GM03348 (cell line): Measurements from ENCODE around the gene BHLHE40.

ENCODE experiments used
- DNase-seq: peaks from one replicate; pipeline ENCODE4 v3.0.0; 2012; ENCODE audit warnings: low spot score

BHLHE40 gene

GRCh38 chr3:4984511-4984864, 5.3 kb downstream of the BHLHE40 start:
- no peak for DNase-seq

- peak; percentile 40 for DNase-seq
These were observed 6.3 kb downstream of the BHLHE40 start for GRCh38 chr3:4985330-4986174.

- DNase-seq = no peak
These were observed 7.0 kb downstream of the BHLHE40 start for GRCh38 chr3:4986175-4986781.

- peak; percentile 89 for DNase-seq
These were observed 7.7 kb downstream of the BHLHE40 start for GRCh38 chr3:4986782-4987537.

GRCh38 chr3:4987538-4988296, 8.5 kb downstream of the BHLHE40 start:
- no peak for DNase-seq

DNA sequence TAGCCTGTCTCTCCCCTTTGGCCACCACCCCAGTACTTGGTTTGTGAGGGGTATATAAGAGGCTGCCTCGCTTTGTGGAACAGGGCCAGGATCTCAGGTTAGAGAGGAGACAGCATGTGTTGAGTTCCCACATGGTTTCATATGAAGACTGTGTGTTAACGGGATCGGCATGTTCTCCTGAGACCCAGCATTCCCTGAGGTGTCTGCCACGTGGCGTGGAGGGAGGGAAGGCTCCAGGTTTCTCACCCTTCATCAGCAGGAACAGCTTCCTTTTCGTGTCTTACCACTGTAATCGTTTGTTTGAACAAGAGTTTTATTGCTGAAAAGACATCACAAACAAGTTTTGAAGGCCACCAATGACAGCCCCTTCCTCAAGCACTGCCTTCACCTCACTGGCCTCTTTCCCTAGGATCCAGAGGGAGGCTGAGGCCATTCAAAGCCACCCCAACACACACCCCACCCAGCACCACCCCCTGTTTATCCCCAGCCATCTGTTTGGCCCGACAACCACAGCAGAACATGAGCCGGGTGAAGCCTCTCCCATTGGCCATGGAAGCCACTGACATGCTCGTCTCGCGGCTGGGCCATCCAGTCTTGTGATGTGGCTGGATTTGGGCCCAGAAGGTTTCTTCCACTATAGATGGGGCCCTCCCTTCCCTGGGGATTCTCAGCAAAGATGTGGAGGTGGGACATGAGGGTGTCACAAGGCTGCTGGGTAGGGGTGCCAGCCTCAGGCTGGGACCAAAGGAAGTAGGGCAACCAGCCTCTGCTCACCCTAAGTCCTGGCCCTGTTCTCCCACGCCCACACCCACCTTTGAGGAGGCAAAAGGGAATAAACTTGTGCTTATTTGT, 10.0 kb downstream of the BHLHE40 start:
- no peak for DNase-seq

DNA sequence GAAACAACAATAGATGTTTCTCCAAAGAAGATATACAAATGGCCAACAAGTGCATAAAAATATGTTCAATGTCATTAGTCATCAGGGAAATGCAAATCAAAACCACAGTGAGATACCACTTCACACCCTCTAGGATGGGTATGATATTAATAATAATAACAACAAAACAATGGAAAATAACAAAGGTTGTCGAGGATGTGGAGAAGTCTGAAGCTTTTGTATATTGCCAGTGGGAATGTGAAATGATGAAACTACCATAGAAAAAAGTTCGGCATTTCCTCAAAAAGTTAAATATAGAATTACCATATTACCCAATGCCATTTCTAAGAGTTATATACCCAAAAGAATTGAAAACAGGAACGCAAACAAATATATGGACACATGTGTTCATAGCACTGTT, 10.8 kb downstream of the BHLHE40 start:
- no peak for DNase-seq

GRCh38 chr3:4992118-4992517, 12.9 kb downstream of the BHLHE40 start:
- DNase-seq = no peak

GRCh38 chr3:4993276-4994143, 14.3 kb downstream of the BHLHE40 start:
- DNase-seq = no peak

DNA sequence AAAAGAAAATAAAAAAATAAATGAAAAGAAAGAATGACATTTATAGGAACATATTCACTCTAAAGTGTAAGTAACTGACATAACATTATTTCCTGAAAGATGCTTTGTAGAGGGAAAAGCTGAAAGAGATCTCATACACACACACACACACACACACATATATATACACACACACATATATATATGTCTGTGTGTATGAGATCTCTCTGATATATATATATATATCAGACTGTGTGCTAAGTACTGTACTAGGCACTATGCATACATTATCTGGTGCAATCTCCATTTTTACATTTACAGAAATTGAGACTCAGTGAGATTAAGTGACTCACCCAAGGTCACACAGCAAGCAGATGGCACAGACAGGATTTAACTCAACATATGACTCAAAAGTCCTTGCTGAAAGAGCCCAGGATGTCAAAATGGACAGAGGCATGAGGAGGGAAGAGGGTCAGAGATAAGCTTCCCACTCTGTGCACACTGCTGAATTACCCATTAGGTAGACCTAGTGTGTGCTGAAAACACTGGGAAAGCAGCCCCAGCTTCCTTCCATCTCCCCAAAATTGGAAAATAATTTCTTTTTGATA, 15.0 kb downstream of the BHLHE40 start:
- no peak for DNase-seq

DNA sequence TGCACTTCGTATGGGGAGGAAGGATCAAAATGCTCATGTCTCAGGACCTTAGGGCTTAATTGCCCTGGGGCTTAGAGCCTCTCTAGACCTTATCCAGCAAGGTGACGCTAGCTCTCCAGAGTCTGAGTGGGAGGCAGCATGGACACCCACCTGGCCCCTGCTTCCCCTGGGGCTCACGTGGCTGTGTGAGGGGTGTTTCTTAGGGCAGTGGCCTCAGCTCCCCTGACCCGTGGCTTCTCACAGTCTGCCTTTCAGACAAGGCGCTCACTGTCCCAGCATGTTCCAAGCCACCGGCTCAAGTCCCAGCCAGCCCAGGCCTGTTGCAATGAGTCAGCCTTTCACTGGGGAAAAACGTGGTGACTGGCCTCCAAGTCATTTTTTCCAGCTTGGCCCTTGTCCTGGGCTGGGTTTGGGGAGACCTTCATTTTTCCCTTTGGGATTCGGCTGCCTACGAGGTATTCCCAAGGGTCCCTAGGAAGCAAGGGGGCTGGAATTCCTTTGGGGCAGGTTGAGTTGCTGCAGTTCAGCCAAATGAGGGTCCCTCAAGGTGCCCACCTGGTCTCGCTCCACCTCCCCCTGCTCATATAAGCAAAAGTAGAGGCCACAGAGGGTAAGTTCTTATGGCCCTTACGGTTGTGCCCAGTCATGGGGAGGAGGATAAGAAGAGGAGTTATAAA, 15.7 kb downstream of the BHLHE40 start:
- peak; percentile 85 for DNase-seq

GRCh38 chr3:4995500-4996053, 16.3 kb downstream of the BHLHE40 start:
- peak; percentile 56 for DNase-seq

- DNase-seq = no peak
These were observed 17.1 kb downstream of the BHLHE40 start for GRCh38 chr3:4996223-4996765.

GRCh38 chr3:4996771-4997291, 17.6 kb downstream of the BHLHE40 start:
- no peak for DNase-seq

DNA sequence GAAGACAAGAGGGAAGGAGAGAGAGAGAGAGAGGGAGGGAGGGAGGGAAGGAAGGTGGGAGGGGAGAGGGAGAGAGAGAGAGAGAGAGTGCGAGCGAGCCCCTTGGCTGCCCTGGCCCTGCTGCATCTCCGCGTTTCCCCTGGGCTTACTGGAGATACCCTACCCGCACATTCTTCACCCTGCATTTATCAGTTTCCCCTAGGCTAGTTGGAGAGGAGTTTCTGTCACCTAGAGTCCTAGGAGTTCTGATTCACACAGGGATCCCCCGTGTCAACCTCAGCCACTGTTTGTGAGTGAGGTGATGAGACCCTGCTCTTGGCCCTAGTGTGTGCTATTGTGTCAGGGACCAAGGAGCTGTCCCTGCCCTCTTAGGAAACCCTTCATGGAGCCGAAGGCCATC, 18.7 kb downstream of the BHLHE40 start:
- no peak for DNase-seq

DNA sequence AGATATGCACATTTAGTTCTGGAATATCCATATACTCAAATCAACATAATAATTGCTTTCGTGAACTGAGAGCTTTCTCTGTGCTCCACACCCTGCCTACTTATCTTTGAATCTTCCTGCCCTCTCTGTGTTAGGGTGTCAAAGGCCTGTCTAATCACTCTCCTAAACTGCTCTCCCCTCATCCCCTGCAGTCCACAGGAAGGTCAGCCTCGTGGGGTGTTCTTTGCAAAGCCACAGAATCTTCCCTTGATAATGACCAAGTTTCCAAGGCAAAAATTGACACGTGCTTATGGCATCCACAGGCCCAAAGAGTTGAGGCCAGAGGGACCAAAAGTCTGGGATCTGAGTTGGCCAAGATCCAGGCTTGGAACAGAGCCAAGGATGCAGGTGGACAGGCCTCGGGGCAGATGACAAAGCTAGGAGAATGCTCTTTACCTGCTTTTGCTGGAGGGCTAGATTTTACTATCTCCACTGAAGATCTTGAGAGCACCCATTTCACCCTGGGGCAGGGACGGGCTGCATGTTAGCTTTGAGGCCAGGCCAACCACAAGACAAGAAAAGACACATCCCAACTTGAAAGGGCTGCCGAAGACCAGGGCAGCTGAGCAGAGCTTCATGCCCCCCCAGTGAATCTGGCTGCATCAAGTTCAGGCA, 20.4 kb downstream of the BHLHE40 start:
- DNase-seq = no peak

DNA sequence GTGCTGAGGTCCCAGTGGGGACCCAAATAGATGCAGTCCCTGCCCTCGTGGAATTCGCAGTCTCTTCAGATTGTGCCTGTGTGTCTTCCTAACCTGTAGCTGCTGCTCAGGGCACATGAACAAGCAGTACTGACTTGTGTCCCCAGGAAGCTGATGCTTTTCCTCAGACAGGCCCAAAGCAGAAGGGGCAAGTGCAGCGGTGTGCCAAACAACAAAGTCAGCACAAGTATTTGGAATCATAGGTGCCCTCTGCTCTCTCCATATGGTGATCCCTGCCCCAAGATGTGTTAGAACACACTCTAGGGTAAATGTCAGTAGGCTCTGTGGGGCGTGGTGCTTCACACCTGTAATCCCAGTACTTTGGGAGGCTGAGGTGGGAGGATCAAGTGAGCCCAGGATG, 21.9 kb downstream of the BHLHE40 start:
- DNase-seq = no peak

DNA sequence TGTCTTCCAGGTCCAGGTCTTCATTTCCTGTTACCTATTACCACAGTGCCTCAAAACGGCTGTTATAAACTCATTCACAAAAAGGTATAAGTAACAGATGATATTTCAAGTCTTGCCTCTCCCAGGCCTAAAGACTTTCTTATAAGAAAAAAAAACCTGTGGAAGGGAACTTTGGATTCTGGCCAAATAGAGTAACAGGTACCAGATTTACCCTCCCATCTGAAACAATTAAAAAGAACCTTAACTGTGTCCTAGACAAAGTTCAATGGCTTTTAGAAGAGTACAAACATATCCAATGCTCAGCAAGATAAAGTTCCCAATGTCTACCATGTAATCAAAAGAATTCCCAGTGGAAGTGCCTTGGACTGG, 22.6 kb downstream of the BHLHE40 start:
- DNase-seq = no peak
